ENCODE results near the gene LRG1. TPM values are rescaled to one million over a fixed set of nuclear protein-coding genes. Genes with fewer than 3 reads are reported as not detected.
A peak's percentile ranks its signal among the peaks of the same experiment; 100 is the strongest.

The LRG1 gene
- total and polyA plus RNA-seq, 2 donors from 2014 or later, result 2.2 to 26.4 TPM

DNA sequence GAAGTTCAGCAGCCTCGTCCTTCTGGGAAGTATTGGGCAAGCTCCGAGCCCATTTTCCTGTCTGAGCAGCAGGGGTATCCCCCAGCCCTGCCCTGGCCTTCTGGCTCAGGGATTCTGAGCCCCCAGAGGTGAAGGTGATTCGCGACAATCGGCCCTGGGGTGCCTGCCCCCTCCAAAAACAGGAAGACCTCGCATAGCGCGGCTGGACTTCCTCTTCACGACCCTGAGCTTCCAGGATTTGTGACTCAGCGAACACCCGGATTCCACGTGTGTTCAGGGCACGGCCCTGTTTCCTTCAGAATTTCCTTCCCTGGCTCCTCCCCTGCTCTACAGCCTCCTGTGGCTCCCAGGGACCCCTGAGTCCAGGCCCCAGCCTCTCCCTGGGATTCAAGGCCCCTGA, 19.7 kb upstream of the LRG1 start, which contains the start of gene SEMA6B:
TSS of gene SEMA6B (minus strand) at position 116 of the 400 bp plus-strand sequence. CDS start 1,227 bp downstream, outside the sequence.
- H3K9ac ChIP-seq (ENCODE audit: low read length in 3 of 3), result no peak within 1 kb of the TSS

GRCh38 chr19:4557971-4558941, 18.4 kb upstream of the LRG1 start:
- FAIRE-seq, result no peak
- DNase-seq, result peak in 3 of 5 donors; percentile 51 to 75 (median 53)
- Histone ChIP-seq H3K27me3 (ENCODE audit: control insufficient read depth, insufficient read depth, low read length) (no peaks in the 10 kb centered on the region), H3K9ac (ENCODE audit: low read length in 3 of 3) (no peak overlapping the region), H3K4me1 (ENCODE audit: control insufficient read depth in 2 of 3, insufficient read depth in 2 of 3, low read depth in 1 of 3, low read length in 3 of 3) (no peaks in the 10 kb centered on the region), H3K4me3 (ENCODE audit: low read length in 3 of 3) (peak overlapping the region in 1 of 3 donors; percentile 56), H3K36me3 (ENCODE audit: control insufficient read depth in 2 of 3, insufficient read depth in 3 of 3, low read length in 3 of 3) (no peaks in the 10 kb centered on the region), H3K9me3 (ENCODE audit: control insufficient read depth in 2 of 3, insufficient read depth in 1 of 3, low read length in 3 of 3) (no peaks in the 10 kb centered on the region), H3K27ac (ENCODE audit: low read depth in 2 of 2, low read length in 2 of 2) (no peak overlapping the region)
- intact Hi-C loops (cut with DNase I), result no loop called here
- TF ChIP-seq CTCF (IDR thresholded peaks at IDR 0.05; ENCODE audit: borderline replicate concordance, extremely low read depth, insufficient read depth), result peak; percentile 97

More for the DNA sequence above, 19.7 kb upstream of the LRG1 start, which contains the start of gene SEMA6B:
- Histone ChIP-seq H3K4me3 (ENCODE audit: low read length in 3 of 3) (peak within 1 kb of the TSS in 2 of 3 donors; percentile 32 to 56), H3K27me3 (ENCODE audit: control insufficient read depth, insufficient read depth, low read length) (no peaks in the 10 kb centered on the region), H3K36me3 (ENCODE audit: control insufficient read depth in 2 of 3, insufficient read depth in 3 of 3, low read length in 3 of 3) (no peaks in the 10 kb centered on the region), H3K9me3 (ENCODE audit: control insufficient read depth in 2 of 3, insufficient read depth in 1 of 3, low read length in 3 of 3) (no peaks in the 10 kb centered on the region), H3K27ac (ENCODE audit: low read depth in 2 of 2, low read length in 2 of 2) (peak within 1 kb of the TSS in 1 of 2 donors; percentile 27), H3K4me1 (ENCODE audit: control insufficient read depth in 2 of 3, insufficient read depth in 2 of 3, low read depth in 1 of 3, low read length in 3 of 3) (no peaks in the 10 kb centered on the region)
- intact Hi-C loops (cut with DNase I), result no loop called here
- TF ChIP-seq CTCF (IDR thresholded peaks at IDR 0.05; ENCODE audit: borderline replicate concordance, extremely low read depth, insufficient read depth), result no peak
- no peak for FAIRE-seq
- DNase-seq, result no peak

- no peaks in the 10 kb centered on the region for H3K4me1 ChIP-seq (ENCODE audit: control insufficient read depth in 2 of 3, insufficient read depth in 2 of 3, low read depth in 1 of 3, low read length in 3 of 3)
- H3K9ac ChIP-seq (ENCODE audit: low read length in 3 of 3), result no peak overlapping the region
- no peak for TF ChIP-seq CTCF (IDR thresholded peaks at IDR 0.05; ENCODE audit: borderline replicate concordance, extremely low read depth, insufficient read depth)
- H3K27ac ChIP-seq (ENCODE audit: low read depth in 2 of 2, low read length in 2 of 2), result no peak overlapping the region
- H3K4me3 ChIP-seq (ENCODE audit: low read length in 3 of 3), result no peak overlapping the region
- FAIRE-seq (no peak), DNase-seq (peak in 1 of 5 donors; percentile 47)
- no peaks in the 10 kb centered on the region for H3K9me3 ChIP-seq (ENCODE audit: control insufficient read depth in 2 of 3, insufficient read depth in 1 of 3, low read length in 3 of 3)
- no peaks in the 10 kb centered on the region for H3K27me3 ChIP-seq (ENCODE audit: control insufficient read depth, insufficient read depth, low read length)
- intact Hi-C loops (cut with DNase I), result no loop called here
- no peaks in the 10 kb centered on the region for H3K36me3 ChIP-seq (ENCODE audit: control insufficient read depth in 2 of 3, insufficient read depth in 3 of 3, low read length in 3 of 3)
Measured at GRCh38 chr19:4557144-4557970, 17.5 kb upstream of the LRG1 start.

Measured in kidney (tissue), 14 donors.